ENCODE measurements around the gene RNF149.
"Not testable (repeated sequence)": the region's sequence is repeated elsewhere in the genome, so short reads cannot be mapped to it uniquely, and the experiment has no call there.

Gene RNF149

DNA sequence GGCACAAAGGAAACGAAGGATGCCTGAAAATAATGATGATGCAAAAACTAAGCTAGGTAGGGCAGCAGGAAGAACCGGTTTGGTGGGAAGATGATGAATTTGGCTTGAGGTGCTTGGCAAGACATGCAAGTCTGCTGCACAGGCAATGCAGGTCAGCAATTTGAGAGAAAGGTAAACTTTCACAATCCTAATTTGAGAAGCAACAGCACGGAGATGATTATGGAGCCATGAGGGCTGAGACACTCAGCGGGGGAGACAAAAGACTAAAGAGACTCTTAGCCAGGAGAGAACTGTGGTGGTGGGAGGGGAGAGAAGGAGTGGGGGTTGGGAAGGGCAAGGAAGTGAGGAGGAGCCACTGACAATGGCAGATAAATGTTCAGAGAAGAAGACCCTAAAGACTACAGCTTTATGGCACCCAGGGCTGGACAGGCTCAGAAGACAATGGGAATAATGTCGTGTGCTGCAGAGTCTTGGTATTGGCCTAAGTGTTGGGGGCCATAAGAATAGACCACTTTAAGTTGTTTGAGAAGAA, 19.4 kb upstream of the RNF149 start:
- DNase-seq (ENCODE audit: low spot score), result peak; percentile 71
- H3K27ac ChIP-seq, result no peak overlapping the region; the same call in 1 of the 2 replicates
- CTCF ChIA-PET, result interaction anchor here (0.6 to 2.1 kb wide), 2 partner anchors 14 to 19 kb away, joined by 3 to 11 read pairs; no protein-coding TSS in a partner anchor
- TF ChIP-seq, protein P1, sequence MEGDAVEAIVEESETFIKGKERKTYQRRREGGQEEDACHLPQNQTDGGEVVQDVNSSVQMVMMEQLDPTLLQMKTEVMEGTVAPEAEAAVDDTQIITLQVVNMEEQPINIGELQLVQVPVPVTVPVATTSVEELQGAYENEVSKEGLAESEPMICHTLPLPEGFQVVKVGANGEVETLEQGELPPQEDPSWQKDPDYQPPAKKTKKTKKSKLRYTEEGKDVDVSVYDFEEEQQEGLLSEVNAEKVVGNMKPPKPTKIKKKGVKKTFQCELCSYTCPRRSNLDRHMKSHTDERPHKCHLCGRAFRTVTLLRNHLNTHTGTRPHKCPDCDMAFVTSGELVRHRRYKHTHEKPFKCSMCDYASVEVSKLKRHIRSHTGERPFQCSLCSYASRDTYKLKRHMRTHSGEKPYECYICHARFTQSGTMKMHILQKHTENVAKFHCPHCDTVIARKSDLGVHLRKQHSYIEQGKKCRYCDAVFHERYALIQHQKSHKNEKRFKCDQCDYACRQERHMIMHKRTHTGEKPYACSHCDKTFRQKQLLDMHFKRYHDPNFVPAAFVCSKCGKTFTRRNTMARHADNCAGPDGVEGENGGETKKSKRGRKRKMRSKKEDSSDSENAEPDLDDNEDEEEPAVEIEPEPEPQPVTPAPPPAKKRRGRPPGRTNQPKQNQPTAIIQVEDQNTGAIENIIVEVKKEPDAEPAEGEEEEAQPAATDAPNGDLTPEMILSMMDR (conservative IDR thresholded peaks at IDR 0.05; ENCODE audit: low read depth), result no peak
- POLR2A ChIA-PET (ENCODE audit: low non-redundant PET), result interaction anchor here (1.8 kb wide), 1 partner anchor 19 kb away, joined by 11 read pairs; the partner anchor contains the start of gene RNF149

DNA sequence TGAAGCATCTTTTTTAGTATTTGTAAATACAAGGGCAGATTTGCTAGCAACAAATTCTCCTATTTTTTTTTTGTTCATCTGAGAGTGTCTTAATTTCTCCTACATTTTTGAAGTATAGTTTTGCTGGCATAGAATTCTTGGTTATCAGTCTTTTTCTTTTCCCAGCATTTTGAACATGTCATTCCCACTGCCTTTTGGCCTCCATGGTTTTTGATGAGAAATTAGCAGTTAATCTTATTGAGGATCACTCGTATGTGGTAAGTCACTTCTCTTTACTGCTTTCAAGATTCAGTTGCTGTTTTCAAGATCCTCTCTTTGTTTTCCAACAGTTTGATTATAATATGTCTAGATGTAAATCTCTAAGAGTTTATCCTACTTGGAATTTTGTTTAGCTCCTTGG, 16.9 kb upstream of the RNF149 start:
- POLR2A ChIA-PET (ENCODE audit: low non-redundant PET), result no interaction called here
- H3K27ac ChIP-seq, result no peak overlapping the region
- no peak for DNase-seq (ENCODE audit: low spot score)
- TF ChIP-seq, protein P1 (conservative IDR thresholded peaks at IDR 0.05; ENCODE audit: low read depth), result no peak
- CTCF ChIA-PET, result interaction anchor here (0.6 kb wide), 1 partner anchor 1821 kb away, joined by 3 read pairs; no protein-coding TSS in a partner anchor

DNA sequence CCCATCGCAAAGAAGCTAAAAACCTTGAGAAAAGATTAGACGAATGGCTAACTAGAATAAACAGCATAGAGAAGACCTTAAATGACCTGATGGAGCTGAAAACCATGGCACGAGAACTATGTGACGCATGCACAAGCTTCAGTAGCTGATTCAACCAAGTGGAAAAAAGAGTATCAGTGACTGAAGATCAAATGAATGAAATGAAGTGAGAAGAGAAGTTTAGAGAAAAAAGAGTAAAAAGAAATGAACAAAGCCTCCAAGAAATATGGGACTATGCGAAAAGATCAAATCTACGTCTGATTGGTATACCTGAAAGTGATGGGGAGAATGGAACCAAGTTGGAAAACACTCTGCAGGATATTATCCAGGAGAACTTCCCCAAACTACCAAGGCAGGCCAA, 8.1 kb upstream of the RNF149 start:
- POLR2A ChIA-PET (ENCODE audit: low non-redundant PET); DNase-seq (ENCODE audit: low spot score): not testable (repeated sequence)

DNA sequence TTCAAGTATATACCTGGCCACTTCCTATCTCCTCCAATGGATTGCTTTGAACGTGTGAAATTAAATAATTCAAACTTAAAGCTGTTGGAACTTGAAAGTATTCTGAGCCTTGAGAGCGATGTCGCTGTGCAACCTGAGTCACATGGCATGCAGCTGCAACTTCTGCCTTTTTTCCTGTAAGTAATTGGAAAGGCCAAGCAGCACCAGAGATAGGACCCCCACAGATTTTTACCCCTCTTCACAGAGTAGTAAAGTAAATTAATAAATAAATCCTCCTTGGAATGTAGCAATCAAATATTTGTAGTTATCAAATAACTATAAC, 3.2 kb upstream of the RNF149 start:
- TF ChIP-seq, protein P1 (conservative IDR thresholded peaks at IDR 0.05; ENCODE audit: low read depth), result no peak
- ChIA-PET POLR2A (ENCODE audit: low non-redundant PET) (no interaction called here), CTCF (no interaction called here)
- no peak for DNase-seq (ENCODE audit: low spot score)
- H3K27ac ChIP-seq, result no peak overlapping the region

More for the DNA sequence above, 8.1 kb upstream of the RNF149 start:
- CTCF ChIA-PET, H3K27ac ChIP-seq: not testable (repeated sequence)

DNA sequence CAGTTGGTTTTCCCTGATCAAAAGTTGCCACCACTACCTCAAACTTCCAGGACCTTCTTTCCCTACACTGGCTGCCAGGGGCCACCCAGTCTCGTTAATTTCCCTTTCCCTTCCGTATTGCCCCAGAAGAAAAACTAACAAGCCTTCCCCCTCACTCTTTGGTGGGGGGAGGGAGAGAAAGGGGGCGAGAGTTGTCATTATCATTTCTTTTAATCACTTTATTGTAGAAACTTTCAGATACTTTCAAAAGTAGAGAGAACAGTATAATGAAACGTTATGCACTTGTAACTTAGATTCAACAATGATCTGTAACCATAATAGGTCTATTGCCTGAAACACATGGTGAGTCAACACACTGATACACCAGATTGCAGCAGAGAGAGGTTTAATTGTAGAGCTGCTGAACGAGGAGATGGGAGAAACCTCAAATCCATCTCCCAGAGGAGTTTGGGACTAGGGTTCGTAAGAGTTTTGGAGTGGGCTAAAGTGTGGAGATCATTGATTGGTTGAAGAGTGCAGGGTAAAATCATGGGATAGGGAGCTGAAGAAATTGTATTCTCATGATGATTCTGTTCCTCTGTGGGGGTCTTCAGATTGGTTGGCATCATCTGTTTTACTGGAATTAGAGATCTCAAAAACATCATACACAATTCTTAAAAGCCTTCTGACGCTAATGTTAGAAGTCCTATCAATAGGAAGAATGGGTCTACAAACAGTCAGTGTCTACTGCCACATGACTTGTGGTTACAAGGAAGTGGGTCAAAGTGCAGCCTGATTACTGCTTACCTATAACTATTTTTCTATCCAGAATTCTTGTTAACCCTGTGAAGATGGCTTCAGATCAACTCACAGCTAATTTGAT, 2.6 kb upstream of the RNF149 start:
- ChIA-PET POLR2A (ENCODE audit: low non-redundant PET) (no interaction called here), CTCF (interaction anchor here (0.7 to 0.9 kb wide), 2 partner anchors 31 to 389 kb away, joined by 3 to 5 read pairs; no protein-coding TSS in a partner anchor)
- TF ChIP-seq, protein P1 (conservative IDR thresholded peaks at IDR 0.05; ENCODE audit: low read depth), result no peak
- no peak for DNase-seq (ENCODE audit: low spot score)
- no peak overlapping the region for H3K27ac ChIP-seq

DNA sequence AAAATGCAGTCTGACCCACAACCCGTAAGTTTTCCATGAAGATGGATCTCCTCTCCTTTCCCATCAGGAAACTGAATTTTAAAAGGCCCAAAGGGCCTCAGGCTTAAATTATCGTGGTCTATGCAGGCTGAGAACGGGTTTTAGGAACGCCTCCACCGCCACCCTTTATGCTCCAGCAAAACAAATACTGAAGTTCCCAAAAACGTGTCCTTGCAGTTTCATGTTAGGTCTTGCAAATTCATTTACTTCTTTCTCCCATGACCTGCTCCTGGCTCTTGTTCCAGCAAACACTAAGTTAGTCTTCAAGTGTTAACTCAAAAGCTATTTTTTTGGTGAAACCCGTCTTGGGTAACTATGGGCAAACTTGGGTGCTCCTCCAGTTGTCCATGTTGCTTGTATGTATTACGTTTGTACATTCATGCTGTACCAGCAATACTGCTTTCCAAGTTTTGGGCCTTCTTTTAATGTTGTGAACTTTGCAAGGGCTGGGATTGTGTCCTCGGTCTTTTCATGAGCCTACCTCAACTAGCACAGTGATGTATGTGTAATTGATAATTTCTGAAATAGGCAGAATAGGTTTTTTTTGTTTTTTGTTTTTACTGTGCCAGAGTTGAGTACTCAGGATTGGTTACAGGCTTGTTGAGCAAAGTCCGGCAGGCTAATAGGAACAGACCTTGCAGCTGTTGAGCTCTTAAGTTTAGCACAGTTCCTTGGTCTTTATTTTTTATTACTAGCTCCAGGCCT, 1.8 kb upstream of the RNF149 start:
- POLR2A ChIA-PET (ENCODE audit: low non-redundant PET), result no interaction called here
- TF ChIP-seq, protein P1 (conservative IDR thresholded peaks at IDR 0.05; ENCODE audit: low read depth), result no peak
- H3K27ac ChIP-seq, result no peak overlapping the region
- CTCF ChIA-PET, result interaction anchor here (0.7 to 0.9 kb wide), 2 partner anchors 32 to 390 kb away, joined by 3 to 5 read pairs; no protein-coding TSS in a partner anchor
- DNase-seq (ENCODE audit: low spot score), result no peak

Measured in RWPE1 (cell line).